Body of pancreas (tissue), 4 donors: ENCODE measurements around the gene BOD1L1.

Source experiments
- CTCF ChIP-seq, 7 experiments: fragments of 450-650 bp in 4 of 7; fragments of 200-600 bp in 3 of 7; sonication (generic) in 3 of 7; IDR thresholded peaks; one replicate each; pipeline ENCODE4 v1.5.1; 2016 to 2019; ENCODE audit warnings: antibody characterized with exemption in 7 of 7
- POLR2A ChIP-seq, 3 donors: fragments of 450-650 bp; IDR thresholded peaks; one replicate each; pipeline ENCODE4 v1.6.1; 2016; ENCODE audit warnings: antibody characterized with exemption in 3 of 3, mild to moderate bottlenecking in 2 of 3

GRCh38 chr4:13618212-13618806, 9.2 kb downstream of the BOD1L1 start:
- no peak for TF ChIP-seq POLR2A (IDR thresholded peaks at IDR 0.05)
- TF ChIP-seq CTCF (IDR thresholded peaks at IDR 0.05) = no peak
